Breast epithelium (tissue), 4 donors: ENCODE results near the gene GNB1L. TPM values are rescaled to one million over a fixed set of nuclear protein-coding genes. Genes with fewer than 3 reads are reported as not detected.

ENCODE experiments used
- DNase-seq, 2 donors: peaks; one replicate each; pipeline ENCODE4 v3.0.0-alpha.2; 2019; ENCODE audit warnings: low spot score in 2 of 2
- H3K27ac ChIP-seq, 2 donors: fragments of 200-600 bp; sonication (generic) in 1 of 2; one replicate each; pipeline ENCODE4 v1.5.1; 2016 to 2019; ENCODE audit warnings: mild to moderate bottlenecking in 1 of 2
- H3K27me3 ChIP-seq, 2 donors: fragments of 200-600 bp; sonication (generic) in 1 of 2; one replicate each; pipeline versions ENCODE4 v1.5.1 to v1.6.0; 2017 to 2019; ENCODE audit warnings: control low read depth in 1 of 2, mild to moderate bottlenecking in 1 of 2
- H3K36me3 ChIP-seq: fragments of 200-600 bp; one replicate; pipeline ENCODE4 v1.5.1; 2019
- H3K4me1 ChIP-seq, 2 donors: fragments of 200-600 bp; sonication (generic); one replicate each; pipeline ENCODE4 v1.5.1; 2016 to 2019; ENCODE audit warnings: control low read depth in 1 of 2
- H3K4me3 ChIP-seq, 3 donors: fragments of 200-600 bp; sonication (generic); 1 replicate in 2 of 3; 2 replicates in 1 of 3; pipeline ENCODE4 v1.5.1; 2016 to 2019; ENCODE audit warnings: mild to moderate bottlenecking in 3 of 3, moderate library complexity in 2 of 3
- H3K9me3 ChIP-seq, 2 donors: fragments of 200-600 bp; sonication (generic) in 1 of 2; one replicate each; pipeline ENCODE4 v1.5.1; 2016 to 2019; ENCODE audit warnings: control low read depth in 1 of 2
- POLR2A ChIP-seq: fragments of 450-650 bp; IDR thresholded peaks from one replicate; pipeline ENCODE4 v1.6.1; 2016; ENCODE audit warnings: antibody characterized with exemption, mild to moderate bottlenecking, moderate library complexity
- POLR2AphosphoS5 ChIP-seq, 3 donors: sonication (generic); formaldehyde crosslinking; IDR thresholded peaks; one replicate each; pipeline ENCODE4 v1.6.1; 2017; ENCODE audit warnings: antibody characterized with exemption in 3 of 3
- intact Hi-C: fragments of 100-400 bp; cut with DNase I; formaldehyde crosslinking; loops from one replicate; pipeline ENCODE4 v1.15.1; 2023; ENCODE audit warnings: low total_unique reads
- total RNA-seq, 3 donors: library from RNA; depleted of rRNA; stranded (reverse); fragments of >200 nt; gene quantifications; one replicate each; pipeline ENCODE4 v1.1.0, GENCODE V29; 2016
- TF ChIP-seq, protein P1 (sequence below), 3 donors: fragments of 450-650 bp; IDR thresholded peaks; one replicate each; pipeline ENCODE4 v1.5.1; 2016 to 2017; ENCODE audit warnings: antibody characterized with exemption in 3 of 3, mild to moderate bottlenecking in 3 of 3, moderate library complexity in 3 of 3

Gene GNB1L
- total RNA-seq, 3 donors from 2014 or later: 5.6 to 8.2 (median 6.3) TPM

DNA sequence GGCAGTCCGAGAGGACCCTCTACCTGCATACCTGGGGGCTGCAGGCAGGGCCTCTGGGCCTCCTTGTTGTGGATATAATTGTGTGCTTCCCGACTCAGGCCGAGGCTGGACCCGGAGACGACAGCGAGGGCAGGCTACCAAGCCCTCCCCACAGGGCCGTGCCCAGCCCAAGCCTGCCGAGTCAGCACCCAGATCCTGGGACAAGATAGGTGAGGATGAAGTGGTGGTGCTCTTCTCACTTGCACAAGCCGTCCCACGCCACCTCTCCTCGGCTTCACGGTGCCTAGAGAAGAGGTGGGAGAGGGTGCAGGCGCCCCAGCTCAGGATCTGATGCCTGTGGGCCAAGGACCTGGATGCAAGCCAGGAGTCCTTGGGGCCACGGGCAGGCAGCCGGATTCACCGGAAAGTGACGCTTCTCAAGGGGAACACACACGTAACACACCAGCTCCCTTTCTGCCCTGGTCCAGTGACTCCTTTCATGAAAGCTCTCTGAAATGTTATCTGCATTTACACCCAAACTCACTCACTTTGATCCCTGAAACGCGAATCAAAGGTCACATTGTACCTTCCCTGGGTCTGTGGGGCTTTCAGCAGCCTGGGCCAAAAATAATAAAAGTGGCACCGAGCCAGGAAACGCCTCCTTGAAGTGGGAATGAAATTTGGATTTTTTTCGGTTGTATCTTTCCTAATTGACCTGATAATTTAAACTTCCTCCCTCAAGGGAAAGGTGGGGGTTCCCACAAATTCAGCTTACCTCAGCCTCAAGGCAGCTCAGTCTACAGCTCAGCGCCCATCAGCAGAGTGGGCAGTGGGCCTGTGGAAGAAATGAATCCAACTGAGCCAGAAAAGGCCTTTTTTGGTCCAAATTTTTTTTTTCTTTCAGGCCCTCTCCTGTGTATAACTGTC is 1.1 kb upstream of the GNB1L start:
- peak; percentile 54 to 62 for DNase-seq
- peak overlapping the region; percentile 80 to 94 (median 93) for H3K4me3 ChIP-seq
- H3K36me3 ChIP-seq: no peaks in the 10 kb centered on the region
- no peaks in the 10 kb centered on the region for H3K27me3 ChIP-seq
- TF ChIP-seq, protein P1, sequence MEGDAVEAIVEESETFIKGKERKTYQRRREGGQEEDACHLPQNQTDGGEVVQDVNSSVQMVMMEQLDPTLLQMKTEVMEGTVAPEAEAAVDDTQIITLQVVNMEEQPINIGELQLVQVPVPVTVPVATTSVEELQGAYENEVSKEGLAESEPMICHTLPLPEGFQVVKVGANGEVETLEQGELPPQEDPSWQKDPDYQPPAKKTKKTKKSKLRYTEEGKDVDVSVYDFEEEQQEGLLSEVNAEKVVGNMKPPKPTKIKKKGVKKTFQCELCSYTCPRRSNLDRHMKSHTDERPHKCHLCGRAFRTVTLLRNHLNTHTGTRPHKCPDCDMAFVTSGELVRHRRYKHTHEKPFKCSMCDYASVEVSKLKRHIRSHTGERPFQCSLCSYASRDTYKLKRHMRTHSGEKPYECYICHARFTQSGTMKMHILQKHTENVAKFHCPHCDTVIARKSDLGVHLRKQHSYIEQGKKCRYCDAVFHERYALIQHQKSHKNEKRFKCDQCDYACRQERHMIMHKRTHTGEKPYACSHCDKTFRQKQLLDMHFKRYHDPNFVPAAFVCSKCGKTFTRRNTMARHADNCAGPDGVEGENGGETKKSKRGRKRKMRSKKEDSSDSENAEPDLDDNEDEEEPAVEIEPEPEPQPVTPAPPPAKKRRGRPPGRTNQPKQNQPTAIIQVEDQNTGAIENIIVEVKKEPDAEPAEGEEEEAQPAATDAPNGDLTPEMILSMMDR (IDR thresholded peaks at IDR 0.05): no peak
- TF ChIP-seq POLR2AphosphoS5 (IDR thresholded peaks at IDR 0.05): peak in 1 of 3 donors; percentile 42
- no peaks in the 10 kb centered on the region for H3K9me3 ChIP-seq
- H3K4me1 ChIP-seq: peaks cover 15 to 27% of the 10 kb centered on the region in 2 donors
- intact Hi-C loops: no loop called here
- H3K27ac ChIP-seq: peak overlapping the region; percentile 90 to 97

DNA sequence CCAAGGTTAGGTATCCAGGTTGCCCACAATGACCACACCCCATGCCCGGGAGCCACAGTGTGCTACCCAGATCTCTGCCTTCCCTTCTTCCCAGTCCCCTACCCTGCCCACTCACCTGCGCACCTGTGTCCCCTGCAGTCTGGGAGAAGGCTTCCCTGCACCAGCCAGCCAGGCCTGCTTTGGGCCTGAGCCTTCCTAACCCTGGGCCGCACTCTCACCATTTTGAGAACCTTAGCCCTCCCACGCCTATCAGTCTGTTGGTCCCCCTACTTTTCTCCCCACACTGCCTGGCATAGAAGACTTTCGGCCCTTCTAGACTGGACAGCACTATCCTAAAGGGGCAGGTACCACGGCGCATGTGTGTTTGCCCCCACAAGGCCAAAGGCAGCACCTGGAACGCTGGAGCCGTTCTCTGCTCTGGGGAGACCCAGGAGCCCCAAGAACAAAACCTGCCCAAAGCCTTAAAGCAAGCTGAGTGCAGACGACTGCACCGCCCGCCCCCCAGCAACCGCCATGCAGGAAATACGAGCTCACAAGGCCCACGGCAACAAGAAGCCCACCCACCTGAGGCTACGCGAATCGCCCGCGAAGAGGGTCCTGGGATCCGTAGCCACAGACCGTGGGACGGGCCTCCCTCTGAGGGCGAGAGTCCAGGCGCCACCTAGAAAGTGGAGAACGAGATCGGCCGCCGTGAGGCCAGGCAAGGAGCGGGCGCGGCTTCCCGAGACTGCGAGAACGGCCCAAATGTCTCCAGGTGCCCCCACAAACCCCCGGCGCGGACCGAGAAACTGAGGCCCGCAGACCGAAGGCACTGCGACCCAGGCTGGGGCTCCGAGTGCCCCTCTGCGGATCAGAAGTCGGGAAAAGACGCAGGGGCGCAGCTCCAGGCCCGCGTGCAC is 546 bp downstream of the GNB1L start:
- peaks cover 15 to 34% of the 10 kb centered on the region in 2 donors for H3K4me1 ChIP-seq
- H3K36me3 ChIP-seq: no peaks in the 10 kb centered on the region
- peak in 1 of 2 donors; percentile 18 for DNase-seq
- peak overlapping the region; percentile 90 to 97 for H3K27ac ChIP-seq
- peak overlapping the region; percentile 80 to 94 (median 93) for H3K4me3 ChIP-seq
- intact Hi-C loops: no loop called here
- TF ChIP-seq POLR2AphosphoS5 (IDR thresholded peaks at IDR 0.05) (no peak), POLR2A (no peak)
- TF ChIP-seq, protein P1 (IDR thresholded peaks at IDR 0.05): peak in 1 of 3 donors; percentile 15
- H3K27me3 ChIP-seq: no peaks in the 10 kb centered on the region
- no peaks in the 10 kb centered on the region for H3K9me3 ChIP-seq

DNA sequence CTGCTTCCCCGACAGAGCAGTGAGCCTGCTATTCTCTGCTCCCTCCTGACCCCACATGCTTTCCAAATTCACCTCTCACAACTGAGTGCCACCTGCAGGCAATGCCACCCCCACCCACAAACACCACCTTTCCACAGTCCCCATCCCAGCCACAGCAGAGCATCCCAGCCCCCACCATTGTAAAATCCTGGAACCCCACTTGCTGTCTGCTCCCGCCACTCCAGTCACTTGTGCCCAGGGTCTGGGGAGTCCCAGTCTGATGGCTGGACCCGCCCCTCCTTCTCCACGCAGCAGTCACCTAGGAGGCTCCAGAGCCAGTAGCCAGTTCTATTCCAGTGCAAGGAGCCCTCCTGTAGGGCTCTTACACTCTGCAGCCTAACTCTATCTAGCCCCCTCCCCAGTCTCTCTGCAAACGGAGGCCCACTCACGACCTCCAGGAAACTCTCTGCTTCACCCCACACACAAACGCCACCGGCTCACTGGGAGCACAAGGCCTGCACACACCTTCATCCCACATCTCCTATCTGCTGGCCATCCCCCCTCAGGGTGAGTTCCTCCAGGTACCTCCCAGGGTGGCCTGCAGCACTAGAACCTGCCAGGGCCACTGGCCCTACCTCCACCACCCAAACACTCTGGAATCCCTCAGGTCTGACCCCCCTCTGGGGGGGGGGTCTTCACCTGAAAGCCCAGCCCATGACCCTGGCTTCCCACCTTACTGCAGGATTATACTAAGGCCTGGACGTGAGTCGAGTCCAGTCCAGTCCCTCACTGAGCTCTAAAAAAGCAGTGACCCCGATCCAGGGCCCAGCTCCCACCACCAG is 1.4 kb downstream of the GNB1L start:
- H3K27me3 ChIP-seq: no peaks in the 10 kb centered on the region
- no peaks in the 10 kb centered on the region for H3K9me3 ChIP-seq
- intact Hi-C loops: no loop called here
- no peaks in the 10 kb centered on the region for H3K36me3 ChIP-seq
- DNase-seq: no peak
- TF ChIP-seq, protein P1 (IDR thresholded peaks at IDR 0.05): no peak
- TF ChIP-seq POLR2A: no peak
- peaks cover 21 to 41% of the 10 kb centered on the region in 2 donors for H3K4me1 ChIP-seq
- peak overlapping the region; percentile 80 to 94 (median 93) for H3K4me3 ChIP-seq
- peak overlapping the region; percentile 90 to 97 for H3K27ac ChIP-seq

DNA sequence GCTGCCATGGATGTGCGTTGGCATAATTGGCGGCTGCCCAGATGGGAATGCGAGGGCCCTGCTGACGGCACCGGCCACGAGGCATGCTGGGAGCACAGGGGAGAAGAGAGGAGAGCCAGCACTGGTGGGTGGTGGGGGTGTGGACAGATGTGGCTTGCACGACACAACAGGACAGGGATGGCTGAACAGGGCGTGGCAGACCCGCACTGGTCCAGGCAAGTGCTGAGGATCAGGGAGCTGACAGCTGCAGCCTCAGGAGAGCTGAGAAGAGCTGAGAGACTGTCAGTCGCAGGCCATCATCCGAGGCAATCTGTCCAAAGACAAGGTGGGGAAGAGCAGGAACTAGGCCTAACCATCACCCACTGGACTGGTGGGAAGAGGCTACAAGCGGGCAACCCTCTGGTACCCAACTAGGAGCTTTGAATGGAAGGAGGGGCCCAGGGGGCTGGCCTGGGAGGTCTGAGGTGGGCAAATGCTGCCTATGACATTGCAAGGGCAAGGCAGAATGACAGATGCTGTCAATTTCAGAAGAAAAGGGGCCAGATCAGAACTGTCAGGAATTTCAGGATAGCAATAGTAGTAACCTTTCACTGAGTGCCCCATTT is 2.4 kb downstream of the GNB1L start:
- peaks cover 0 to under 1% of the 10 kb centered on the region in 2 donors for H3K9me3 ChIP-seq
- TF ChIP-seq POLR2AphosphoS5 (IDR thresholded peaks at IDR 0.05): no peak
- no peak for TF ChIP-seq POLR2A
- TF ChIP-seq, protein P1 (IDR thresholded peaks at IDR 0.05): no peak
- peaks cover 24 to 45% of the 10 kb centered on the region in 2 donors for H3K4me1 ChIP-seq
- peak overlapping the region; percentile 39 to 90 for H3K27ac ChIP-seq
- no peak for DNase-seq
- intact Hi-C loops: no loop called here
- H3K36me3 ChIP-seq: no peaks in the 10 kb centered on the region
- H3K27me3 ChIP-seq: no peaks in the 10 kb centered on the region
- H3K4me3 ChIP-seq: peak overlapping the region in 2 of 3 donors; percentile 80 to 93
